ENCODE data around the gene TMEM255B. TPM values are rescaled to one million over a fixed set of nuclear protein-coding genes. Genes with fewer than 3 reads are reported as not detected.
A peak's percentile ranks its signal among the peaks of the same experiment; 100 is the strongest.
"Not testable (repeated sequence)": the region's sequence is repeated elsewhere in the genome, so short reads cannot be mapped to it uniquely, and the experiment has no call there.

The TMEM255B gene
- total RNA-seq, 1 donor from 2014 or later, result 2.0 TPM

DNA sequence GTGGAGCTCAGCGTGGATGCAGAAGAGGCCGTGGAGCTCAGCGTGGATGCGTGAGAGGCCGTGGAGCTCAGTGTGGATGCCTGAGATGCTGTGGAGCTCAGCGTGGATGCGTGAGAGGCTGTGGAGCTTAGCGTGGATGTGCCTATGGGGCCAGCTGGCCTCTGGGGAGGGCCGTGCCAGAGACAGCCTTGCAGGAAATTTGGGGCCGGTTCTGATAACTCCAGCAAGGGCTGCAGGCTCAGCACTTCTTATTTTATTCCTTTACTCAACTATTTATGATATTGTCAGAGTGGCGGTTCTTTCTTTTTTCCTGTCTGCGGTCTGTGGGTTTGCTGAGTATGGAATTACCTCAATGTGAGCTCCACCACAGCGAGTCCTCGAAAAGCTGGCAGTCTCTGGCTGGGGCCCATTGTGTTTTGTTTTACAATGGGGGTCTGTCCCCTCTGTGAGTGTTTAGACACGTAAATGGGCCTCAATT lies 17.8 kb upstream of the TMEM255B start:
- Mint-ChIP-seq H3K27me3 (peaks cover 32% of the 10 kb centered on the region), H3K9me3 (no peaks in the 10 kb centered on the region), H3K36me3 (ENCODE audit: low read depth) (no peaks in the 10 kb centered on the region), H3K4me3 (peak overlapping the region; percentile 28), H3K27ac (no peak overlapping the region), H3K4me1 (peaks cover 19% of the 10 kb centered on the region)
- DNase-seq, result peak; percentile 72
- intact Hi-C loops (cut with micrococcal nuclease), result no loop called here

DNA sequence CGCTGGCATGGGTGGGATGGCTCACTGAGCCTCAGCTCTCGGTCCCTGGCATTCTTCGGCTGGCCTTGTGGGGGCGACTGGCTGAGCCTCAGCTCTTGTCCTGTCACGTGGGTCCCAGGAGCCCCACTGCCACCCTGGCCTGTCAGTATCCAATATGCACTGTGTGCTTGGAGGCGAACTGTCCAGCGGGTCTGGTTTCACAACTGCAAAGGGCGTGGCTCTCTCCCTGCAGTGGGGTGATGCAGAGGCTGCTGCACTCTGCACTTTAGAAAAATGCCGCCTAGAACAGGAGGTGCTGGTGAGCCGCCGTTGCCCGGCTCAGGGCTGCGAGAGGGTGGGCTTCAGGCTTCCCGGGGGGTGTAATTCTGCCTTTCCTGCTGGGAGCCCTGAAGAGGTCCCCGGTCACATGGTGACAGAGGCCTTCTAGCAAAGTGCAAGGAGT lies 17.0 kb upstream of the TMEM255B start:
- peak; percentile 76 for DNase-seq
- Mint-ChIP-seq H3K27ac (no peak overlapping the region), H3K36me3 (ENCODE audit: low read depth) (no peaks in the 10 kb centered on the region), H3K9me3 (no peaks in the 10 kb centered on the region), H3K27me3 (peaks cover 31% of the 10 kb centered on the region), H3K4me3 (peak overlapping the region; percentile 37), H3K4me1 (peaks cover 19% of the 10 kb centered on the region)
- intact Hi-C loops (cut with micrococcal nuclease), result no loop called here

- intact Hi-C loops (cut with micrococcal nuclease), result no loop called here
- H3K4me3 Mint-ChIP-seq, result peak overlapping the region; percentile 37
Observed at GRCh38 chr13:113742445-113743120, 16.4 kb upstream of the TMEM255B start.

GRCh38 chr13:113743366-113744195 lies 15.4 kb upstream of the TMEM255B start:
- intact Hi-C loops (cut with micrococcal nuclease), result no loop called here
- no peak for DNase-seq
- Mint-ChIP-seq H3K27ac (no peak overlapping the region), H3K4me3 (no peak overlapping the region), H3K27me3 (peaks cover 28% of the 10 kb centered on the region), H3K4me1 (peaks cover 19% of the 10 kb centered on the region), H3K9me3 (no peaks in the 10 kb centered on the region), H3K36me3 (ENCODE audit: low read depth) (no peaks in the 10 kb centered on the region)

More at GRCh38 chr13:113742445-113743120, 16.4 kb upstream of the TMEM255B start:
- H3K36me3 Mint-ChIP-seq (ENCODE audit: low read depth), result no peaks in the 10 kb centered on the region
- no peak overlapping the region for H3K27ac Mint-ChIP-seq
- DNase-seq, result no peak
- H3K4me1 Mint-ChIP-seq, result peaks cover 19% of the 10 kb centered on the region
- no peaks in the 10 kb centered on the region for H3K9me3 Mint-ChIP-seq
- peaks cover 31% of the 10 kb centered on the region for H3K27me3 Mint-ChIP-seq

DNA sequence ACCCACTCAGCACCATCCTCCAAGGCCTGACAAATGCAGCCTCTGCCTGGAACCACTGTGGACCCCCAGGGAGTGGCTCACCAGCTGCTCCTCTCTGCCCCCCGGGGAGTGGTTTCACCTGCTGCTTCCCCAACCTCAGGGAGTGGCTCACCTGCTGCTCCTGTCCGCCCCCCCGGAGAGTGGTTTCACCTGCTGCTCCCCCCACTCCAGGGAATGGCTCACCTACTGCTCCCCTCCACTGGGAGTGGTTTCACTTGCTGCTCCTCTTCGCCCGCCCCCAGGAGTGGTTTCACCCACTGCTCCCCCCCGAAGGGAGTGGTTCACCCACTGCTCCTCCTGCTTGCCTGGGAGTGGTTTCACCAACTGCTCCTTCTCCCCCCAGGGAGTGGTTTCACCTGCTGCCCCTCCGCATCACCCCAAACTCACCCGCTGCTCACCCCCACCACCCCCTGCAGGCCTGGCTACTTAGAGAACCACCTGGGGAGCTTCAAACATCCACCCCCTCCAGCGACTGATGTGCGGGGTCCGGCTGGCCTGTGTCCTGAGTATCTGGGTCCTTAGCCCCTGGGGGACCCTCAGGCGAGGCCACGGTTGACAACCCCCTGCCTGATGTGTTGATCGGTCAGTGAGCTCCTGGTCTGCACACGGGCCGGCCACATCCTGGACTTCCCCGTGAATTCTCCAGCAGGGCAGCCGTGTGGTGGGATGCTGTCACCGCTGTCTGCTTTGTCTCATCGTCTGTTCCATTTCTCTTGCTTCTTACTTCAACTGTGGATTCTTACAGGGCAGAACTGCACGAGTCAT lies 14.6 kb upstream of the TMEM255B start:
- Mint-ChIP-seq H3K36me3 (ENCODE audit: low read depth) (no peaks in the 10 kb centered on the region), H3K4me1 (peaks cover 19% of the 10 kb centered on the region), H3K27me3 (peaks cover 26% of the 10 kb centered on the region), H3K27ac (no peak overlapping the region), H3K9me3 (no peaks in the 10 kb centered on the region), H3K4me3 (no peak overlapping the region)
- no peak for DNase-seq
- intact Hi-C loops (cut with micrococcal nuclease), result no loop called here

- no peaks in the 10 kb centered on the region for H3K9me3 Mint-ChIP-seq
- H3K4me3 Mint-ChIP-seq, result no peak overlapping the region
- no peak for DNase-seq
- peaks cover 19% of the 10 kb centered on the region for H3K4me1 Mint-ChIP-seq
- intact Hi-C loops (cut with micrococcal nuclease), result no loop called here
- no peak overlapping the region for H3K27ac Mint-ChIP-seq
- no peaks in the 10 kb centered on the region for H3K36me3 Mint-ChIP-seq (ENCODE audit: low read depth)
- peaks cover 21% of the 10 kb centered on the region for H3K27me3 Mint-ChIP-seq
Observed at GRCh38 chr13:113745059-113745458, 14.0 kb upstream of the TMEM255B start.

GRCh38 chr13:113745500-113746142 lies 13.4 kb upstream of the TMEM255B start:
- H3K36me3 Mint-ChIP-seq (ENCODE audit: low read depth); DNase-seq; H3K9me3 Mint-ChIP-seq; intact Hi-C loops (cut with micrococcal nuclease); H3K4me3 Mint-ChIP-seq; H3K27ac Mint-ChIP-seq: not testable (repeated sequence)
- H3K4me1 Mint-ChIP-seq, result peaks cover 18% of the 10 kb centered on the region
- peaks cover 17% of the 10 kb centered on the region for H3K27me3 Mint-ChIP-seq

GRCh38 chr13:113746143-113746525 lies 12.9 kb upstream of the TMEM255B start:
- DNase-seq, result no peak
- no peak overlapping the region for H3K27ac Mint-ChIP-seq
- H3K36me3 Mint-ChIP-seq (ENCODE audit: low read depth), result no peaks in the 10 kb centered on the region
- H3K9me3 Mint-ChIP-seq, result peaks cover 9% of the 10 kb centered on the region
- intact Hi-C loops (cut with micrococcal nuclease), result no loop called here
- peaks cover 13% of the 10 kb centered on the region for H3K27me3 Mint-ChIP-seq
- peaks cover 15% of the 10 kb centered on the region for H3K4me1 Mint-ChIP-seq
- no peak overlapping the region for H3K4me3 Mint-ChIP-seq

- intact Hi-C loops (cut with micrococcal nuclease), result no loop called here
- Mint-ChIP-seq H3K27ac (no peak overlapping the region), H3K27me3 (peaks cover 10% of the 10 kb centered on the region), H3K4me3 (no peak overlapping the region), H3K36me3 (ENCODE audit: low read depth) (no peaks in the 10 kb centered on the region), H3K9me3 (peaks cover 11% of the 10 kb centered on the region), H3K4me1 (peaks cover 10% of the 10 kb centered on the region)
- DNase-seq, result no peak
Observed at GRCh38 chr13:113746671-113747070, 12.4 kb upstream of the TMEM255B start.

GRCh38 chr13:113747291-113747833 lies 11.7 kb upstream of the TMEM255B start:
- Mint-ChIP-seq H3K4me3 (no peak overlapping the region), H3K4me1 (peaks cover 3% of the 10 kb centered on the region), H3K27me3 (peaks cover 4% of the 10 kb centered on the region), H3K9me3 (peaks cover 11% of the 10 kb centered on the region), H3K27ac (no peak overlapping the region), H3K36me3 (ENCODE audit: low read depth) (no peaks in the 10 kb centered on the region)
- intact Hi-C loops (cut with micrococcal nuclease), result no loop called here
- no peak for DNase-seq

DNA sequence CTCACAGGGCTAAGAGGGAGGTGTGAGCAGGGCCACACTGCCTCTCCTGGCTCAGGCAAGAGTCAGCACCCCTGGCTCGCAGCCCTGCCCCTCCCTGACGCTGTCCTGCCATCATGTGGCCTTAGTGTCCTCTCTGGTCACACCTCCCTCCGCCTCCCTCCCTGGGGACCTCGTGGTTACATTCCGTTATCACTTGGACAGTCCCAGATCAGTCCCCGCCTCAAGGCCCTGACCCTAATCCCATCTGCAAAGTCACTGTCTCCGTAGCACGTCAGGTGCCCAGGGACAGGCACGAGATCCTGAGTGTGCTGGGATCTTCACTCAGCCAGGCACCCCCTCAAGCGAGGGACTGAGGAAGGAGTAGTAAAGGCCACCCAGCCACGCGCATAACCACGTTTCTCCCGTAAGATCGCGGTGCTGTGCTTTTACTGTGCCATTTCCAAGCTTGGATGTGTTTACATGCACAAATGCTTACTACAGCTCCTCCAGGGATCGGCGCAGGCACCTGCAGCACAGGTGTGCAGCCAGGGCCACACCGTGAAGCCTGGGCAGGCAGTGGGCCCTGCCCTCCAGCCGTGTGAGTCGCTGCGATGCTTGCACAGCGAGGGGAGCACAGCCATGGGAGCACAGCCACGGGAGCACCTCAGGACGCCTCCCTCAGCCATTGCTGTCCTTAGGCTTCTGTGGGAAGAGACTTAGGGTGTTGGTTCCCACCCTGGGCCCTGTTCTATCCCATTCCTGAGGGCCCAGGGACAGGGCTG lies 10.7 kb upstream of the TMEM255B start:
- H3K27me3 Mint-ChIP-seq, result peaks cover 3% of the 10 kb centered on the region
- no peak for DNase-seq
- H3K4me1 Mint-ChIP-seq, result no peaks in the 10 kb centered on the region
- intact Hi-C loops (cut with micrococcal nuclease), result no loop called here
- peaks cover 17% of the 10 kb centered on the region for H3K9me3 Mint-ChIP-seq
- H3K4me3 Mint-ChIP-seq, result no peak overlapping the region
- no peaks in the 10 kb centered on the region for H3K36me3 Mint-ChIP-seq (ENCODE audit: low read depth)
- no peak overlapping the region for H3K27ac Mint-ChIP-seq

DNA sequence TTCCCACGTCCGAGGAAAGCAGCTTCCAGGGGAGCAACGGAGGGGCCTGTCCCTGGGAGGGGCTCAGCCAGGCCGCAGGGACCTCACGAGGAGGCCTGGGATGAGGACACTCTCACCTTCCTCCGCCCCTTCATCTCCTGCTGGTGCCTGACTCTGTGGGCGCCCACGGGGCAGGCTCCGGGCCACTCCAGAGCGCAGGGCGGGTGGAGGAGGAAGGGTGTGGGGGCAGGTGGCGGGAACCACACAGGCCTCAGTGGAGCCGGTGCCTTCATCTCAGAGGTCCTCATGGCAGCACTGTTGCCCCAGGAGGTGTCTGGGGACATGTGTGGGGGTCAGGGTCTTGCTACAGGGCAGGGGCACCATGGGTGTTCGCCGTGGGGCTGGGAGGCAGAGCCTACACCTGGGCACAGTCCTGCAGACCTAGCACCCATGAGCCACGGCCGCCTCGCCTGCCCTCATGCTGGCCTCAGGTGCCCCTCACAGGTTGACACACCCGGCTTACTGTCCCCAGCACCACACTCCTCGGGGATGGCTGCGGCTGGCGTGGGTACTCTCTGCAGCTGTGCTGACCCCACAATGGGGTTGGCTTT lies 10.1 kb upstream of the TMEM255B start:
- H3K27me3 Mint-ChIP-seq, result peaks cover 3% of the 10 kb centered on the region
- no peaks in the 10 kb centered on the region for H3K4me1 Mint-ChIP-seq
- no peak for DNase-seq
- H3K27ac Mint-ChIP-seq, result no peak overlapping the region
- no peak overlapping the region for H3K4me3 Mint-ChIP-seq
- H3K36me3 Mint-ChIP-seq (ENCODE audit: low read depth), result no peaks in the 10 kb centered on the region
- H3K9me3 Mint-ChIP-seq, result peaks cover 18% of the 10 kb centered on the region
- intact Hi-C loops (cut with micrococcal nuclease), result no loop called here

Data from activated CD4-positive, alpha-beta T cell treated with anti-CD3 and anti-CD28 coated beads, Interleukin-2, amount 10 ng/mL, durations not matched to agents 24 days and 14 days (primary cell).